Stomach (tissue), 4 donors: ENCODE data around the gene MYO5A.

Experiments
- POLR2A ChIP-seq, 4 donors: fragments of 450-650 bp; IDR thresholded peaks; one replicate each; pipeline ENCODE4 v1.6.1; 2016; ENCODE audit warnings: antibody characterized with exemption in 4 of 4, control low read depth in 2 of 4, mild to moderate bottlenecking in 1 of 4, moderate library complexity in 1 of 4
- TF ChIP-seq, protein P1 (sequence below), 7 experiments: fragments of 450-650 bp in 4 of 7; fragments of 200-600 bp in 3 of 7; sonication (generic) in 3 of 7; IDR thresholded peaks; one replicate each; pipeline ENCODE4 v1.5.1; 2016 to 2019; ENCODE audit warnings: antibody characterized with exemption in 7 of 7, control low read depth in 2 of 7, mild to moderate bottlenecking in 1 of 7

DNA sequence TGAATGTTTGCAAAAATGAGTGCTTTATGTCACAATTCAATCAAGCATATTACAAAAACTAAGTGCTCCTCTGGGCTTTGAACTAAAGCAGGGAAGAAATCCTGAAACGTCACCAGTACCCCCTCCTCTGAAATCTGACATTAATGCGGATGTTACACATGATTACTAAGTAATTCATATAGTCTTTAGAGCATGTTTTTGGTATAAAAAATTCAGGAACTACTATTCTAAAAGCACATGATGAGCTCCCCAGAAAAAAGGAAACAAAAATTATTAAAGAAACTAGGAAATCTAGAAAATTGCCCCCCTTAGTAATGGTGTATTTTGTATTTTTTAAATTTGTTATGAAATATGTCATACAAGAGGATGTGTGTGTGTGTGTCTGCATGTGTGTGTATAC lies 87.7 kb downstream of the MYO5A start:
- TF ChIP-seq, protein P1, sequence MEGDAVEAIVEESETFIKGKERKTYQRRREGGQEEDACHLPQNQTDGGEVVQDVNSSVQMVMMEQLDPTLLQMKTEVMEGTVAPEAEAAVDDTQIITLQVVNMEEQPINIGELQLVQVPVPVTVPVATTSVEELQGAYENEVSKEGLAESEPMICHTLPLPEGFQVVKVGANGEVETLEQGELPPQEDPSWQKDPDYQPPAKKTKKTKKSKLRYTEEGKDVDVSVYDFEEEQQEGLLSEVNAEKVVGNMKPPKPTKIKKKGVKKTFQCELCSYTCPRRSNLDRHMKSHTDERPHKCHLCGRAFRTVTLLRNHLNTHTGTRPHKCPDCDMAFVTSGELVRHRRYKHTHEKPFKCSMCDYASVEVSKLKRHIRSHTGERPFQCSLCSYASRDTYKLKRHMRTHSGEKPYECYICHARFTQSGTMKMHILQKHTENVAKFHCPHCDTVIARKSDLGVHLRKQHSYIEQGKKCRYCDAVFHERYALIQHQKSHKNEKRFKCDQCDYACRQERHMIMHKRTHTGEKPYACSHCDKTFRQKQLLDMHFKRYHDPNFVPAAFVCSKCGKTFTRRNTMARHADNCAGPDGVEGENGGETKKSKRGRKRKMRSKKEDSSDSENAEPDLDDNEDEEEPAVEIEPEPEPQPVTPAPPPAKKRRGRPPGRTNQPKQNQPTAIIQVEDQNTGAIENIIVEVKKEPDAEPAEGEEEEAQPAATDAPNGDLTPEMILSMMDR (IDR thresholded peaks at IDR 0.05) = no peak
- TF ChIP-seq POLR2A (IDR thresholded peaks at IDR 0.05) = no peak
